Stimulated activated CD4-positive, alpha-beta T cell treated with anti-CD3 and anti-CD28 coated beads, Interleukin-1b, Interleukin-23, amount 100 ng/mL, for 24 hours (primary cell): ENCODE measurements around the gene IL12RB1.

Experiments used
- DNase-seq, 4 experiments: peaks; one replicate each; pipeline ENCODE4 v3.0.0-alpha.2; 2020; ENCODE audit warnings: low read depth in 4 of 4, low spot score in 1 of 4

IL12RB1 gene

GRCh38 chr19:18086590-18087138 is at the start of gene IL12RB1:
Gene IL12RB1, minus strand, starts transcription at chr19:18086934. Its CDS starts 111 bp downstream, at chr19:18086823.
- peak in 1 of 4 experiments; percentile 40 for DNase-seq

GRCh38 chr19:18135712-18136584 is 49.2 kb upstream of the IL12RB1 start:
- no peak for DNase-seq

- no peak for DNase-seq
These were observed 45.3 kb upstream of the IL12RB1 start for GRCh38 chr19:18131841-18132596.

GRCh38 chr19:18130523-18131242 is 43.9 kb upstream of the IL12RB1 start:
- no peak for DNase-seq

- no peak for DNase-seq
These were observed 42.1 kb upstream of the IL12RB1 start for GRCh38 chr19:18128805-18129204.

GRCh38 chr19:18128044-18128443 is 41.3 kb upstream of the IL12RB1 start:
- DNase-seq = no peak

- no peak for DNase-seq
These were observed 39.4 kb upstream of the IL12RB1 start for GRCh38 chr19:18126097-18126496.

- no peak for DNase-seq
These were observed 37.1 kb upstream of the IL12RB1 start for GRCh38 chr19:18123819-18124218.

- no peak for DNase-seq
These were observed 36.4 kb upstream of the IL12RB1 start for GRCh38 chr19:18122860-18123795.

- no peak for DNase-seq
These were observed 35.7 kb upstream of the IL12RB1 start for GRCh38 chr19:18122424-18122823.

- no peak for DNase-seq
These were observed 34.4 kb upstream of the IL12RB1 start for GRCh38 chr19:18121166-18121565.

- no peak for DNase-seq
These were observed 33.4 kb upstream of the IL12RB1 start for GRCh38 chr19:18120127-18120526.

- peak in 1 of 4 experiments; percentile 34 for DNase-seq
These were observed 33.0 kb upstream of the IL12RB1 start for GRCh38 chr19:18119717-18120105.

GRCh38 chr19:18119013-18119716 is 32.4 kb upstream of the IL12RB1 start:
- no peak for DNase-seq

- no peak for DNase-seq
These were observed 31.8 kb upstream of the IL12RB1 start for GRCh38 chr19:18118420-18119012.

GRCh38 chr19:18117692-18118378 is 31.1 kb upstream of the IL12RB1 start:
- DNase-seq = peak; percentile 89 to 95 (median 91)

- DNase-seq = no peak
These were observed 30.6 kb upstream of the IL12RB1 start for GRCh38 chr19:18117364-18117691.

GRCh38 chr19:18114483-18114882 is 27.7 kb upstream of the IL12RB1 start:
- no peak for DNase-seq

- DNase-seq = no peak
These were observed 27.1 kb upstream of the IL12RB1 start for GRCh38 chr19:18113827-18114226.
